Right forelimb (tissue), 1 donor: Measurements from ENCODE around the gene PLD2.
"Not testable (repeated sequence)": the region's sequence is repeated elsewhere in the genome, so short reads cannot be mapped to it uniquely, and the experiment has no call there.

Experiments
- DNase-seq: peaks from one replicate; pipeline ENCODE4 v3.0.0-alpha.2; 2018

The PLD2 gene

GRCh38 chr17:4859816-4860625 lies 53.1 kb downstream of the PLD2 start:
- DNase-seq, result no peak

- no peak for DNase-seq
Observed at GRCh38 chr17:4860651-4861050, 53.7 kb downstream of the PLD2 start.

- no peak for DNase-seq
Observed at GRCh38 chr17:4861052-4861451, 54.1 kb downstream of the PLD2 start.

DNA sequence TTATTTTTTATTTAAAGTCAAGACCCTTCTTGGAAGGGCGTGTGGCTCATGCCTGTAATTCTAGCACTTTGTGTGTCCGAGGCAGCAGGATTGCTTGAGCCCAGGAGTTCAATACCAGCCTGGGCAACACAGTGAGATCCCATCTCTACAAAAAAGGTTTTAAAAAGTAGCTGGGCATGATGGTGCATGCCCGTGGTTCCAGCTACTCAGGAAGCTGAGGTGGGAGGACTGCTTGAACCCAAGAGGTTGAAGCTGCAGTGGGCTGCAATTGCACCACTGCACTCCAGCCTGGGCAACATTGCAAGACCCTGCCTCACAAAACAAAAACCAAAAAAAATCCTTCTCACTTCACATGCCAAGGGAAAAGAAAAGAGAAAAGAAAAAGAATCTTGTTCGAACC lies 55.8 kb downstream of the PLD2 start:
- DNase-seq, result no peak

DNA sequence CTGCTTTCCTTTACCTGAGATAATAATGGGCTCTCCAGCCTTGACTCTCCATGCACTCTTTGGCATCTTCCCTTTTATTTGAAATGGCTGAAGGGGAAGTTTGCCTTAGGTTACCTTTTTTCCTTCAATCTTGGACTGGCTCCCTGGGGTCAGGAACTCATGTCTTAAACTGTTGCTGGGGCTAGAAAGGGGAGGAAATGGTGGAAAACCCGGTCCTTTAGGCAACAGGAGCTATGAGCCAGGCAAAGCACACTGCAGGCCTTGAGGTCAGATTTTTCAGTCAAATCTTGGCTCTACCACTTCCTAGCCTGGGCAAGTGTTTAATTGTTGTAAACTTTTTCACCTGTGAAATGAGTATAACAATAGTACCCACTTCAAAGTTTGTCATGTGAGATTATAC lies 56.4 kb downstream of the PLD2 start:
- no peak for DNase-seq

DNA sequence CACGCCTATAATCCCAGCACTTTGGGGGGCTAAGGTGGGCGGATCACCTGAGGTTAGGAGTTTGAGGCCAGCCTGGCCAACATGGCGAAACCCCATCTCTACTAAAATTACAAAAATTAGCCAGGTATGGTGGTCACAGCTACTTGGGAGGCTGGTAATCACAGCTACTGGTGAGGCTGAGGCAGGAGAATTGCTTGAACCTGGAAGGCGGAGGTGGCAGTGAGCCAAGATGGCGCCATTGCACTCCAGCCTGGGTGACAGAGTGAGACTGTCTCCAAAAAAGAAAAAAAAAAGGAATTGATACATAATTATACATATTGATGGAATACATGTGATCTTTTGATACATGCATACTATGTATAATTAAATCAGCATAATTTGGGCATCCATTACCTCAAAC lies 60.6 kb downstream of the PLD2 start:
- DNase-seq, result not testable (repeated sequence)

- not testable (repeated sequence) for DNase-seq
Observed at GRCh38 chr17:4869058-4869998, 62.4 kb downstream of the PLD2 start.

DNA sequence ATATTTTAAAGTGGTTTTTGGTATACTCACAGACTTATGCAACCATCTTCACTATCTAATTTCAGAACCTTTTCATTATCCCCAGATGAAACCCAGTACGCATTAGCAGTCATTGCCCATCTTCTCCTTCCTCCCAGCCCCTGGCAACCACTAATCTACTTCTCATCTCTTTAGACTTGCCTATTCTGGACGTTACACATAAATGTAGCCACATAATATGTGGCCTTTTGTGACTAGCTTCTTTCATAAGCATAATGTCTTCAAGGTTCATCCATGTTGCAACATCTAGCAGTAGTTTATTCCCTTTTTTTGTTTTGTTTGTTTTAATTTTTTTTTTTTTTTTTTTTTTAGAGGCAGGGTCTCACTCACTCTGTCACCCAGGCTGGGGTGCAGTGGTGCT lies 63.9 kb downstream of the PLD2 start:
- DNase-seq, result no peak

- DNase-seq, result no peak
Observed at GRCh38 chr17:4872786-4873185, 65.8 kb downstream of the PLD2 start.
